SHP77 treated with DMSO at 0.1 percent for 48 hours (cell line): ENCODE measurements around the gene COL9A2.
"Not testable (repeated sequence)": the region's sequence is repeated elsewhere in the genome, so short reads cannot be mapped to it uniquely, and the experiment has no call there.

ENCODE experiments used
- DNase-seq: peaks from one replicate; lab custom pipeline; 2025; lab: John Stamatoyannopoulos, UW

The COL9A2 gene

GRCh38 chr1:40316595-40317393, at the start of gene COL9A2:
COL9A2 (minus strand) TSS chr1:40317286; CDS start chr1:40317197, 89 bp downstream.
- no peak for DNase-seq

GRCh38 chr1:40363721-40364120, 46.6 kb upstream of the COL9A2 start:
- no peak for DNase-seq

DNA sequence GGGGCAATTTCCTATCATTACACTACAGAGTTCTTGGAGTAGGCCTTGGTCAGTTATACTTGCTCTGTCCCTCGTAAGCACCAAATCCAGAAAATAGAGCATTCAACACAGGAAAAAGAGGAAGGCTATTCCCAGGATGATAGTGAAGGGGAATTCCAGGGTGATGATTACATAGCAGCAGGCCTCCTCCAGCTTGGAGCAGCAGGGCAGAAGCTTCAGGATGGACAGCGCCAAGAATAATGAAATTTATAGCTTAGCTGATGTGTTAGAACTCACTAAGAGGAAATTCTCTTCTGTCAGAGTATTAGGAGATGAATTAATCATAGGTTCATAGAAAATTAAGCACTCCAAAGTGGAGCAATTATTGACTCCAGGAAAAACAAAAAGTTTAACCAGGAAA, 45.6 kb upstream of the COL9A2 start:
- no peak for DNase-seq

DNA sequence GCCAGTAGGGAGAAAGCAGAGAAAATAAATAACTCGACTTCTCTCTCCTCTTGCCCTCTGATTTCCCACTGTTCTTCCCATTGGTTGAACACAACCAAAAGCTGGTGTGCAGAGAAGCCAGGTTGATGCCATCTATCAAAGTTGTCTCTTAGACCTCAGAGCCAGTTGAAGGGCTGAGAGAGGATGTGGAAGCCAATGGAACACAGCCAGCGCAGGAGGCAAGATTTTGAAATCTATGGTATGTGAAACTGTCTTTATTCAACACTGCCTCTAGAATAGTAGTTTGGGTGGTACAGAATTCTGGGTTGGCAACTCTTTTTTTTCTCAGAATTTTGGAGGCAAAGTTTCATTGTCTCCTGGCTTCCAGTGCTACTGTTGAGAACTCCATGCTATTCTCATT, 45.1 kb upstream of the COL9A2 start:
- no peak for DNase-seq

- no peak for DNase-seq
These were observed 44.6 kb upstream of the COL9A2 start for GRCh38 chr1:40361637-40362036.

GRCh38 chr1:40361201-40361600, 44.1 kb upstream of the COL9A2 start:
- no peak for DNase-seq

- DNase-seq: no peak
These were observed 43.5 kb upstream of the COL9A2 start for GRCh38 chr1:40360631-40361030.

DNA sequence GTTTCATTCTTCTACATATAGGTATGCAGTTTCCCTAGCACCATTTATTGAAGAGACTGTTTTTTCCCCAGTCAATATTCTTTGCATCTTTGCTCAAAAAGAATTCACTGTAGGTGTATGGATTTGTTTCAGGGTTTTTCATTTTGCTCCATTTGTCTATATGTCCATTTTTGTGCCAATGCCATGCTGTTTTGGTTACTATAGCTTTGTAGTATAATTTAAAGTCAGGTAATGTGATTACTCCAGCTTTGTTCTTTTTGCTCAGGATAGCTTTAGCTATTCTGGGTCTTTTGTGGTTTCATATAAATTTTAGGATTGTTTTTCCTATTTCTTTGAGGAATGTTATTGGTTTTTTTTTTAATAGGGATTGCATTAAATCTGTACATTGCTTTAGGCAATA, 40.5 kb upstream of the COL9A2 start:
- DNase-seq: no peak

DNA sequence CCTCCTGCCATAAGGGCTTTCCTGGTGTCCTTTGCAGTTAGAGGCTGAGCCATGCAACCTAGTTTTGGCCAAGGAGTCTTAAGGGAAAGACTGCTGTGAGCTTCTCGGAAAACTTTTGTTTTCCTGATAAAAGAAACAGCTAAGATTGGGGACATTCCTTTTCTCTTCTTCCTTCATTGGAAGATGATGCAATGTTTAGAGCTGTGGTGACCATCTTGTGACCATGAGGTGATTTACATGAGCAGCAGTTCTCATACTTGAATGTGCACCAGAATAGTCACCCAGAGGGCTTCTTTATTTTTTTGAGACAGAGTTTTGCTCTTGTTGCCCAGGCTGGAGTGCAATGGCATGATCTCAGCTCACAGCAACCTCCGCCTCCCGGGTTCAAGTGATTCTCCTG, 36.0 kb upstream of the COL9A2 start:
- DNase-seq: no peak

DNA sequence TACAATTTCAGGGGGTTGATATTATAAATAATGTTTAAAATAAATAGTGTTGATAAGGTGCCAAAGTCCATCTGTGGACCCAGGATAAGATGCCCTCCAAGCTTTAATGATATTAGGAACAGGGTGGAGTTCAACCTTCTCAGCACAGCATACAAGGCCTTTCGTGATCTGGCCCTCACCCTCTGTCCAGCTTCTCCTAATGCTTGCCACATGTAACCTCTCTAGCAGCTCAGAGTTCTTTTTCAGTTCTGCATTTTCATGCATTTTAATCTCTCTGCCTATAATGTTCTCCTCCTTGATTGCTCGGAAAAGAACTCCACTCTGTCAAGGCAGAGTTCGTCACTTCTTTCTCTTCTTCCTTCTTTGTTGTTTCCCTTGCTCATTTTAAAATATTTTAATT, 35.0 kb upstream of the COL9A2 start:
- no peak for DNase-seq

DNA sequence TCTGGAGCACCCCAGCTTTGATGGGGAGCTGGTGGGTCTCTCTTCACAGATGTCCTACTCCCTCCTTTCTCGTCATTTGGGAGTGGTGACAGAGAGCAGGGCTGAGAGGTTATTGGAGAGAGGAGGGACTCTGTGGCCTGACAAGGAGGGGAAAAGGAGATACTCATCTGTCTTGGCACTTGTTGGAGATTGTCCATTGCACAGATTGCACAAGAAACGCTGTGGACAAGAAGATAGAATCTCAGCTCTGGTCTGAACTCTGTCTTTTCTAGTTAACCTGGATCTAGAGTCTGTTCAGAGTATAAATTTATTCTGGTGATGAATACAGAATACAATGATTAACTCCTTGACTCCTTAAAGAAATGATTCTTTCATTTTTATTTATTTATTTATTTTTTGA, 34.0 kb upstream of the COL9A2 start:
- no peak for DNase-seq

DNA sequence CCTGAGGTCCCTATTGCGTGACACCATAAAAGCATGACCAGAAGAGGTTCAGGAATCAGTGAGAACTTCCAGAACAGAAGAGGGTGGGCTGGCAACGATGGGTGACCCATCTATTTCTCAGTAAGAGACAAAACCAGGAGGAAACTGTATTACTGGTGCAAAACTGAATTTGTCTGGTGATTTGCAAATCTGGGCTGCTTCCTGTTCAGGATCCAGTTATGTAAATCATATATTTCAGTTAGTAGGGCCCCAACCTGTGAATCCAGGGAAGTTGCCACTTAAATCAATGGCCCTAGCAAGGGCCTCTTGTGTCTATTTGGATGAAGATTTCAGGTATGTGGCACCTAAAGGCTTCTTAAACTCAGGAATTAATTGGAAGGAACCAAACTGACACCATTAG, 33.3 kb upstream of the COL9A2 start:
- DNase-seq: no peak

DNA sequence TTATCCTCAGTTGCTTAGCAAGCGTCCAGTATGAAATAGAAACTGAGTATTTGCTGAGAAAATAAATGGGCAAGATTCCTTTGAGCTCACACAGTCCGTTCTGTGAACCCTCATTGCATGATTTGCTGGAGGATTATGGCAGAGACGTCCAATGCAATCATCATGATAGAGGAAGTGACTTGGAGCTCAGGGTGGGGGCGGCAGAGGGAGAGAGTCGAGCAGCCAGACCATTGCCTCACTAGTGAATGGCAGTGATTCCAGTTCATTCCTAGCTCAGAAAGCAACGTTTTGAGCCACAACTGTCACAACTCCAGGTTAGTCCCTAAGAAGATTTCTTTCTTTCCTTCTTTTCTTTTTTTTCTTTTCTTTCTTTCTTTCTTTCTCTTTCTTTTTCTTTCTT, 27.5 kb upstream of the COL9A2 start:
- no peak for DNase-seq

GRCh38 chr1:40342381-40342717, 25.3 kb upstream of the COL9A2 start:
- not testable (repeated sequence) for DNase-seq

- no peak for DNase-seq
These were observed 24.6 kb upstream of the COL9A2 start for GRCh38 chr1:40341491-40342380.

- DNase-seq: no peak
These were observed 22.6 kb upstream of the COL9A2 start for GRCh38 chr1:40339420-40340323.

GRCh38 chr1:40338745-40339419, 21.8 kb upstream of the COL9A2 start:
- DNase-seq: peak; percentile 46

DNA sequence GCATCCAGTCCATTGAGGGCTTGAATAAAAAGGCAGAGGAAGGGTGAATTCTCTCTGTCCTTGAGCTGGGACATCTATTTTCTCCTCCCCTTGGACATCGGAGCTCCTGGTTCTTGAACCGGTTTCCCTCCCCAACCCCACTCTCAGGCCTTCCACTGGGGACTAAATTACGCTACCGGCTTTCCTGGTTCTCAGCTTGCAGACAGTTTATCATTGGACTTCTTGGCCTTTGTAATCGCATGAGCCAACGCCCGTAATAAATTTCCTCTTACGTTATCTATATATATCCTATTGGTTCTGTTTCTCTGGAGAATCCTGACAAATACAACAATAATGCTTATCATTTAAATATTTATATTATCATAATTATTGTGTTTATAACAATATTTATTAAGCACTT, 20.4 kb upstream of the COL9A2 start:
- no peak for DNase-seq

- DNase-seq: no peak
These were observed 15.6 kb upstream of the COL9A2 start for GRCh38 chr1:40332695-40333094.

DNA sequence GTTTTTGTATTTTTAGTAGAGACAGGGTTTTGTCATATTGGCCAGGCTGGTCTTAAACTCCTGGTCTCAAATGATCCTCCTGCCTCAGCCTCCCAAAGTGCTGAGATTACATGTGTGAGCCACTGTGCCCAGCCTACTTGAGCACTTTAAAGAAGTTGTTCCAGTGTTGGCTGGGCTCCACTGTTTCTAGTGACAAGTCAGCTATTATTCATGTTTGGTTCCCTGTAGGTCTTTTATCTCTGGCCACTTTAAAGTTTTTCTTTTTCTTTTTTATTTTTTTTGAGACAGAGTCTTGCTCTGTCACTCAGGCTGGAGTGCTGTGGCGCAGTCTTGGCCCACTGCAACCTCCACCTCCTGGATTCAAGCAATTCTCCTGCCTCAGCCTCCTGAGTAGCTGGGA, 14.3 kb upstream of the COL9A2 start:
- DNase-seq: not testable (repeated sequence)

GRCh38 chr1:40318970-40319621, 2.0 kb upstream of the COL9A2 start:
- no peak for DNase-seq
